ENCODE measurements around the gene ESAM.

- TF ChIP-seq CTCF (IDR thresholded peaks at IDR 0.05): no peak
- no peak for TF ChIP-seq POLR2A (IDR thresholded peaks at IDR 0.05)
These were observed 34.6 kb downstream of the ESAM start for GRCh38 chr11:124727474-124727873.

All from thyroid gland (tissue), 4 donors.